ENCODE measurements around the gene ISLR2.

DNA sequence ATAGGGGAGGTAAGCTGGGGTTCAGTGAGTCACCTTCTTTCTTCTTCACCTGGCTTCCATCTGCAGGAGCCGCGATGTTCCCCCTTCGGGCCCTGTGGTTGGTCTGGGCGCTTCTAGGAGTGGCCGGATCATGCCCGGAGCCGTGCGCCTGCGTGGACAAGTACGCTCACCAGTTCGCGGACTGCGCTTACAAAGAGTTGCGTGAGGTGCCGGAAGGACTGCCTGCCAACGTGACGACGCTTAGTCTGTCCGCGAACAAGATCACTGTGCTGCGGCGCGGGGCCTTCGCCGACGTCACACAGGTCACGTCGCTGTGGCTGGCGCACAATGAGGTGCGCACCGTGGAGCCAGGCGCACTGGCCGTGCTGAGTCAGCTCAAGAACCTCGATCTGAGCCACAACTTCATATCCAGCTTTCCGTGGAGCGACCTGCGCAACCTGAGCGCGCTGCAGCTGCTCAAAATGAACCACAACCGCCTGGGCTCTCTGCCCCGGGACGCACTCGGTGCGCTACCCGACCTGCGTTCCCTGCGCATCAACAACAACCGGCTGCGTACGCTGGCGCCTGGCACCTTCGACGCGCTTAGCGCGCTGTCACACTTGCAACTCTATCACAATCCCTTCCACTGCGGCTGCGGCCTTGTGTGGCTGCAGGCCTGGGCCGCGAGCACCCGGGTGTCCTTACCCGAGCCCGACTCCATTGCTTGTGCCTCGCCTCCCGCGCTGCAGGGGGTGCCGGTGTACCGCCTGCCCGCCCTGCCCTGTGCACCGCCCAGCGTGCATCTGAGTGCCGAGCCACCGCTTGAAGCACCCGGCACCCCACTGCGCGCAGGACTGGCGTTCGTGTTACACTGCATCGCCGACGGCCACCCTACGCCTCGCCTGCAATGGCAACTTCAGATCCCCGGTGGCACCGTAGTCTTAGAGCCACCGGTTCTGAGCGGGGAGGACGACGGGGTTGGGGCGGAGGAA, 2.6 kb downstream of the ISLR2 start:
- no peak for TF ChIP-seq EZH2 (IDR thresholded peaks at IDR 0.05; ENCODE audit: borderline replicate concordance, low read length)
- TF ChIP-seq, protein P1, sequence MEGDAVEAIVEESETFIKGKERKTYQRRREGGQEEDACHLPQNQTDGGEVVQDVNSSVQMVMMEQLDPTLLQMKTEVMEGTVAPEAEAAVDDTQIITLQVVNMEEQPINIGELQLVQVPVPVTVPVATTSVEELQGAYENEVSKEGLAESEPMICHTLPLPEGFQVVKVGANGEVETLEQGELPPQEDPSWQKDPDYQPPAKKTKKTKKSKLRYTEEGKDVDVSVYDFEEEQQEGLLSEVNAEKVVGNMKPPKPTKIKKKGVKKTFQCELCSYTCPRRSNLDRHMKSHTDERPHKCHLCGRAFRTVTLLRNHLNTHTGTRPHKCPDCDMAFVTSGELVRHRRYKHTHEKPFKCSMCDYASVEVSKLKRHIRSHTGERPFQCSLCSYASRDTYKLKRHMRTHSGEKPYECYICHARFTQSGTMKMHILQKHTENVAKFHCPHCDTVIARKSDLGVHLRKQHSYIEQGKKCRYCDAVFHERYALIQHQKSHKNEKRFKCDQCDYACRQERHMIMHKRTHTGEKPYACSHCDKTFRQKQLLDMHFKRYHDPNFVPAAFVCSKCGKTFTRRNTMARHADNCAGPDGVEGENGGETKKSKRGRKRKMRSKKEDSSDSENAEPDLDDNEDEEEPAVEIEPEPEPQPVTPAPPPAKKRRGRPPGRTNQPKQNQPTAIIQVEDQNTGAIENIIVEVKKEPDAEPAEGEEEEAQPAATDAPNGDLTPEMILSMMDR (IDR thresholded peaks at IDR 0.05; ENCODE audit: low read length) = no peak

Measured in OCI-LY1 (cell line).